GM21576 (cell line): Measurements from ENCODE around the gene TMEM62.

ENCODE experiments used
- ATAC-seq: cut with Tn5 transposase; IDR thresholded peaks from one replicate; pipeline ENCODE4 v1.9.1; 2021; ENCODE audit warnings: mild to moderate bottlenecking, moderate library complexity; ENCODE audit not compliant: unreplicated experiment

Gene TMEM62

DNA sequence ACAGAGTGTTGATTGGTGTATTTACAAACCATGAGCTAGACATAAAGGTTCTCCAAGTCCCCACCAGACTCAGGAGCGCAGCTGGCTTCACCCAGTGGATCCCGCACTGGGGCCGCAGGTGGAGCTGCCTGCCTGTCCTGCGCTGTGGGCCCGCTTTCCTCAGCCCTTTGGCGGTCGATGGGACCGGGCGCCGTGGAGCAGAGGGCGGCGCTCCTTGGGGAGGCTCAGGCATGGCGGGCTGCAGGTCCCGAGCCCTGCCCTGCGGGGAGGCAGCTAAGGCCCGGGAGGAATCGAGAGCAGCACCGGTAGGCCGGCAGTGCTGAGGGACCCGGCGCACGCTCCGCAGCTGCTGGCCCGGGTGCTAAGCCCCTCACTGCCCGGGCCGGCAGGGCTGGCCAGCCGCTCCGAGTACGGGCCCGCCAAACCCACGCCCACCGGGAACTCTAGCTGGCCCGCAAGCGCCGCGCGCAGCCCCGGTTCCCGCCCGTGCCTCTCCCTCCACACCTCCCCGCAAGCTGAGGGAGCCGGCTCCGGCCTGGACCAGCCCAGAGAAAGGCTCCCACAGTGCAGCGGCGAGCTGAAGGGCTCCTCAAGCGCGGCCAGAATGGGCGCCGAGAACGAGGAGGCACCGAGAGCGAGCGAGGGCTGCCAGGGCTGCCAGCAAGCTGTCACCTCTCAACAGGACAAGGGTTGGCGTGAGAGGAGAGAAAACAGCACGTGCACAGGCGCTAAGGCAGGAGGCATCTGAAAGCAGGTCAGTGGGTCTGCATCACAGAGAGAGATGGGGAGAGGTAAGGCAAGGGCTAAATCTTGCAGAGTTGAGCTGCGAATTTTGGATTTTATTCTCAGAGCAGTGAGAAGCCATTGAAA, 93.3 kb downstream of the TMEM62 start:
- ATAC-seq, result no peak

- no peak for ATAC-seq
Measured at GRCh38 chr15:43229977-43230376, 96.6 kb downstream of the TMEM62 start.

DNA sequence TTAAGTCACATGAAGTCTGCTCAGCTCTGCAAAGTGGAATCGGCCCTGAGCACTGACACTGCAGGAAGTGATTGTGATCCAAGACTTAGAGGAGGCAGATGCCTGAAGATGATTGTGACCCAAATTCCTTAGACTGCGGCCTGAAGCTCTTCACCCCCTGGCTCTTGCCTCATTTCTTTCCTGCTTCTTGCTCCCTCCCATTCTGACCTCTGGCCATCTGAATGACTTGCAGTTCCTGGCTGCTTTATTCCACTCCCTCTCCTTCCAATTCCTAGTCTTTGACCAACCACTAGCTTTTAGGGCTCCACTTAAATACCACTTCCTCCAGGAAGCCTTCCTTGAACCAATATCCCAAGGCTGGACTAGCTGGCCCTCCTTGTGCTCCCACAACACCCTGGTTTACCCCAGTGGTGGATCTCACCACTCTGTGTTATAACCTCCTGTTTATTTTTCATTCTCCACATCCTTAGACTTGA, 97.3 kb downstream of the TMEM62 start:
- ATAC-seq, result no peak

DNA sequence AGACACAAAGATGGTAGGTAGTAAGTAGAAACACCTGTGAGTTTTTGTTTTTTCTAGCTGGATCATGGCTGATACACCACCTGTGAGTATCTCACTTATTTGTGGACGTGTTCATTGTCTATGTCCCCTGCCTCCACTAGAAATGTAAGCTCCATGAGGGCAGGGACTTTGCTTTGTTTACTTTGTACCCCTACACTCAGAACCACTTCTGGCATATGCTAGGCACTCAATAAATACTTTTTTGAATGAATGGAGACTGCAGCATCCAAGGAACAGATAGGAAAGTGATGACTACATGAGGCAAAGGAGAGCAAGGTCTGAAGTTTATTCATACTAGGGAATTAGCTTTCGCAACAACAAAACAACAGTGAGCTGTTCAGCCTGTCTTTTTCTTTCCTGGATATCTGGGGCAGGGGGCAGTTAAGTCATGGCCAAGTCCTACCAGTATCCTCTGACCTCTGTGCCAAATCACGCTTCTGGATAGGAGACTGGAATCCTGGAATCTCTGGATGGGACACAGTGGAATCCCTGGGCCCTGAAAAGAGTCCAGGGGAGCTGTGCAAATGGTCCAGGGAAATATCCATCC, 99.0 kb downstream of the TMEM62 start:
- no peak for ATAC-seq
